ENCODE data around the gene PPP4R1. TPM values are rescaled to one million over a fixed set of nuclear protein-coding genes. Genes with fewer than 3 reads are reported as not detected.

Gene PPP4R1
- total and polyA plus RNA-seq, 2 of the 4 experiments (the other 2 are of a cell fraction) = 80.6 to 123 TPM

DNA sequence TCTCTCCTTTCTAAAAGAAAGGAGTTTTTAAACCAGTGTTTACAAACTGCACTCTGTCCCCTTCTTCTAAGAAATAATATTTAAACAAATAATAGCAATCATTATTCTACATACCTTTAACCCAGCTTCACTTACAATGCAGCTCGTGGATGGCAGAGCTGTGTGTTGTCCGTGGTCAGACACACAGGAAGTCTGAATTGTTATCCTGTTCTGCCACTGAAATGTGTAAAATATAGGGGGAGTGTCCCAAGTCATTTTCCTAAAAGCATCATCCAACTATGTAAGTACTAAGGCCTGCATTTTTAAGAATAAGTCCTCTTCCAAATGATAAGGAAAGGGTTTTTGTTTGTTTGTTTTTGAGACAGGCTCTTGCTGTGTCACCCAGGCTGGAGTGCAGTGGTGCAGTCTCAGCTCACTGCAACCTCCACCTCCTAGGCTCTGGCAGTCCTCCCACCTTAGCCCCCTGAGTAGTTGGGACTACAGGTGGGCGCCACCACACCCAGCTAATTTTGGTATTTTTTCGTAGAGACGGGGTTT, 2.7 kb upstream of the PPP4R1 start:
- DNase-seq (no peak), ATAC-seq (ENCODE audit: low read depth) (no peak)
- Histone ChIP-seq H3K27me3 (ENCODE audit: control insufficient read depth, insufficient read depth, low read length) (no peaks in the 10 kb centered on the region), H3K36me3 (ENCODE audit: control insufficient read depth, insufficient read depth, low read length) (no peaks in the 10 kb centered on the region), H3K9me1 (ENCODE audit: insufficient read depth, low read length) (peaks cover 10% of the 10 kb centered on the region; the same call in 1 of the 2 replicates), H3K23ac (ENCODE audit: low read depth, low read length) (peak overlapping the region; percentile 18; the same call in 1 of the 2 replicates), H4K91ac (ENCODE audit: insufficient read depth, low read depth, low read length) (no peak overlapping the region; the same call in 1 of the 2 replicates), H2BK5ac (ENCODE audit: low read depth, low read length, poor library complexity, severe bottlenecking) (no peak overlapping the region), H3K14ac (replicated peaks; ENCODE audit: low read depth, low read length) (no peak overlapping the region), H2AK9ac (replicated peaks; ENCODE audit: low read depth, low read length, poor library complexity) (no peak overlapping the region), H3K4me2 (ENCODE audit: low read depth, low read length) (0 out of 2 replicates have a peak overlapping the region, but pooled peaks have one; percentile 3), H2BK120ac (ENCODE audit: low read depth, low read length) (peak overlapping the region; percentile 68; the same call in 1 of the 2 replicates), H2AK5ac (ENCODE audit: low read depth, low read length) (peak overlapping the region; percentile 78), H3K9me3 (ENCODE audit: control insufficient read depth, insufficient read depth, low read length) (no peaks in the 10 kb centered on the region), H4K20me1 (ENCODE audit: insufficient read depth, low read length) (peaks cover 16% of the 10 kb centered on the region), H2BK20ac (ENCODE audit: low read depth, low read length) (no peak overlapping the region; the same call in 1 of the 2 replicates), H3K79me1 (ENCODE audit: low read depth in 1 of 2, low read length in 2 of 2) (peaks cover 13 to 24% of the 10 kb centered on the region in 2 experiments; a peak in 3 of 4 replicates), H3K56ac (ENCODE audit: extremely low read depth, insufficient read depth, low read length) (no peak overlapping the region), H3K27ac (ENCODE audit: insufficient read depth, low read length) (no peak overlapping the region), H3K4ac (ENCODE audit: low read depth, low read length) (peak overlapping the region; percentile 54; the same call in 1 of the 2 replicates), H3K18ac (ENCODE audit: low read depth, low read length) (peak overlapping the region; percentile 8; the same call in 1 of the 2 replicates), H4K5ac (ENCODE audit: low read depth, low read length) (no peak overlapping the region), H3K4me3 (ENCODE audit: insufficient read depth, low read depth, low read length) (no peak overlapping the region), H4K8ac (ENCODE audit: low read depth in 2 of 2, low read length in 2 of 2) (peak overlapping the region in 1 of 2 experiments; percentile 44; a peak in 2 of 4 replicates), H3K4me1 (ENCODE audit: control insufficient read depth, insufficient read depth, low read length) (peaks cover 13% of the 10 kb centered on the region), H3K9ac (ENCODE audit: low read depth, low read length) (peak overlapping the region; percentile 49; the same call in 1 of the 2 replicates), H2BK15ac (ENCODE audit: low read depth, low read length) (peak overlapping the region; percentile 43; the same call in 1 of the 3 replicates), H2AFZ (replicated peaks; ENCODE audit: low read length, poor library complexity) (no peak overlapping the region)
- intact Hi-C loops (cut with micrococcal nuclease) = no loop called here
- no peak for TF ChIP-seq FOS (IDR thresholded peaks at IDR 0.05; ENCODE audit: low read depth, low read length)
- TF ChIP-seq RCOR1 (IDR thresholded peaks at IDR 0.05; ENCODE audit: insufficient replicate concordance, low read length) = no peak
- TF ChIP-seq MAZ (IDR thresholded peaks at IDR 0.05; ENCODE audit: borderline replicate concordance, low read depth, low read length) = no peak
- TF ChIP-seq NFE2L2 (IDR thresholded peaks at IDR 0.05; ENCODE audit: low read depth, low read length) = no peak
- no peak for TF ChIP-seq RAD21 (IDR thresholded peaks at IDR 0.05; ENCODE audit: low read length)
- no peak for TF ChIP-seq MAFK (IDR thresholded peaks at IDR 0.05; ENCODE audit: low read depth, low read length)
- TF ChIP-seq USF2 (IDR thresholded peaks at IDR 0.05; ENCODE audit: low read depth, low read length) = no peak
- no peak for TF ChIP-seq BHLHE40 (IDR thresholded peaks at IDR 0.05; ENCODE audit: low read depth, low read length)
- no peak for TF ChIP-seq CTCF (conservative IDR thresholded peaks at IDR 0.05; ENCODE audit: low read depth, low read length)
- TF ChIP-seq CEBPB (IDR thresholded peaks at IDR 0.05; ENCODE audit: low read depth, low read length) = no peak
- no peak for TF ChIP-seq ELK1 (IDR thresholded peaks at IDR 0.05; ENCODE audit: borderline replicate concordance, low read depth, low read length)
- no peak for TF ChIP-seq SMC3 (IDR thresholded peaks at IDR 0.05; ENCODE audit: low read depth, low read length)
- BruUV-seq (replicated peaks) = no TSS peak
- CTCF ChIA-PET = interaction anchor here (0.7 to 1.8 kb wide), 2 partner anchors 42 to 44 kb away, joined by 3 to 5 read pairs; no protein-coding TSS in a partner anchor
- 89% methylated on average over 3 of the region's 5 CpGs; no CpG with 5 or more reads in 1 of the 2 experiments for WGBS, 2 experiments (ENCODE audit: extremely low coverage in 2 of 2, insufficient read length in 1 of 2)
- POLR2A ChIA-PET (ENCODE audit: unreplicated experiment) = no interaction called here
- dilution Hi-C loops (cut with HindIII; ENCODE audit: low sequenced_read_pairs, unreplicated experiment) = no loop called here
- in situ Hi-C loops (cut with MboI; ENCODE audit: low sequenced_read_pairs) = no loop called here
